Neural cell (in vitro differentiated cells): Measurements from ENCODE around the gene LZIC.

Experiments used
- EP300 ChIP-seq: fragments of 450-650 bp; conservative IDR thresholded peaks from 2 replicates; pipeline ENCODE4 v1.6.1; 2014; ENCODE audit warnings: antibody characterized with exemption, mild to moderate bottlenecking, moderate library complexity; ENCODE audit not compliant: poor library complexity, severe bottlenecking
- EZH2 ChIP-seq: fragments of 200-600, 300-800 bp; shearing (Covaris generic), sonication (generic); IDR thresholded peaks from 2 replicates; pipeline ENCODE4 v1.6.1; 2014; ENCODE audit warnings: antibody characterized with exemption, low read length, borderline replicate concordance, mild to moderate bottlenecking; ENCODE audit not compliant: insufficient read depth, poor library complexity, severe bottlenecking
- MXI1 ChIP-seq: fragments of 450-650 bp; conservative IDR thresholded peaks from 2 replicates; pipeline ENCODE4 v1.6.1; 2014; ENCODE audit warnings: antibody characterized with exemption, mild to moderate bottlenecking; ENCODE audit not compliant: poor library complexity, severe bottlenecking
- POLR2AphosphoS5 ChIP-seq: IDR thresholded peaks from 2 replicates; pipeline ENCODE4 v1.6.1; 2012
- RAD21 ChIP-seq: fragments of 450-650 bp; conservative IDR thresholded peaks from 2 replicates; pipeline ENCODE4 v1.6.1; 2014; ENCODE audit warnings: antibody characterized with exemption, mild to moderate bottlenecking, moderate library complexity
- REST ChIP-seq: IDR thresholded peaks from 2 replicates; pipeline ENCODE4 v1.6.1; 2012; ENCODE audit warnings: borderline replicate concordance
- SMC3 ChIP-seq: fragments of 450-650 bp; conservative IDR thresholded peaks from 2 replicates; pipeline ENCODE4 v1.6.1; 2014; ENCODE audit warnings: antibody characterized with exemption, mild to moderate bottlenecking, moderate library complexity; ENCODE audit not compliant: poor library complexity
- TAF1 ChIP-seq: IDR thresholded peaks from 2 replicates; pipeline ENCODE4 v1.6.1; 2012; ENCODE audit warnings: low read depth
- TF ChIP-seq, protein P1 (sequence below): fragments of 450-650 bp; IDR thresholded peaks from 2 replicates; pipeline ENCODE4 v1.5.1; 2014; ENCODE audit warnings: antibody characterized with exemption, mild to moderate bottlenecking, moderate library complexity; ENCODE audit not compliant: poor library complexity, severe bottlenecking

- TF ChIP-seq, protein P1, sequence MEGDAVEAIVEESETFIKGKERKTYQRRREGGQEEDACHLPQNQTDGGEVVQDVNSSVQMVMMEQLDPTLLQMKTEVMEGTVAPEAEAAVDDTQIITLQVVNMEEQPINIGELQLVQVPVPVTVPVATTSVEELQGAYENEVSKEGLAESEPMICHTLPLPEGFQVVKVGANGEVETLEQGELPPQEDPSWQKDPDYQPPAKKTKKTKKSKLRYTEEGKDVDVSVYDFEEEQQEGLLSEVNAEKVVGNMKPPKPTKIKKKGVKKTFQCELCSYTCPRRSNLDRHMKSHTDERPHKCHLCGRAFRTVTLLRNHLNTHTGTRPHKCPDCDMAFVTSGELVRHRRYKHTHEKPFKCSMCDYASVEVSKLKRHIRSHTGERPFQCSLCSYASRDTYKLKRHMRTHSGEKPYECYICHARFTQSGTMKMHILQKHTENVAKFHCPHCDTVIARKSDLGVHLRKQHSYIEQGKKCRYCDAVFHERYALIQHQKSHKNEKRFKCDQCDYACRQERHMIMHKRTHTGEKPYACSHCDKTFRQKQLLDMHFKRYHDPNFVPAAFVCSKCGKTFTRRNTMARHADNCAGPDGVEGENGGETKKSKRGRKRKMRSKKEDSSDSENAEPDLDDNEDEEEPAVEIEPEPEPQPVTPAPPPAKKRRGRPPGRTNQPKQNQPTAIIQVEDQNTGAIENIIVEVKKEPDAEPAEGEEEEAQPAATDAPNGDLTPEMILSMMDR: no peak
- TF ChIP-seq RAD21 (no peak), EZH2 (no peak), EP300 (no peak), POLR2AphosphoS5 (no peak), TAF1 (no peak), MXI1 (no peak), REST (no peak), SMC3 (no peak)
Measured at GRCh38 chr1:9889411-9889810, 53.8 kb downstream of the LZIC start.
